Activated T-cell treated with anti-CD3 and anti-CD28 coated beads, Interleukin-2, amount 50 U/mL, for 4 hours (primary cell): ENCODE data around the gene CCDC192. TPM values are rescaled to one million over a fixed set of nuclear protein-coding genes. Genes with fewer than 3 reads are reported as not detected.
"Not testable (repeated sequence)": the region's sequence is repeated elsewhere in the genome, so short reads cannot be mapped to it uniquely, and the experiment has no call there.

Experiments
- ATAC-seq, 2 donors: fragments of 200-7000 bp; cut with Tn5 transposase; one replicate each; pipeline ENCODE4 v1.10.0; 2021
- DNase-seq: peaks from one replicate; pipeline ENCODE4 v3.0.0-alpha.2; 2020
- H3K27me3 Mint-ChIP-seq: one replicate; pipeline ENCODE4 v1.8.0; 2021; ENCODE audit warnings: low read depth, mixed read lengths
- H3K36me3 Mint-ChIP-seq: one replicate; pipeline ENCODE4 v1.8.0; 2022; ENCODE audit warnings: mixed read lengths; ENCODE audit not compliant: insufficient read depth
- H3K4me1 Mint-ChIP-seq: one replicate; pipeline ENCODE4 v1.8.0; 2021; ENCODE audit warnings: low read depth, mixed read lengths
- H3K4me3 Mint-ChIP-seq: one replicate; pipeline ENCODE4 v1.8.0; 2021; ENCODE audit warnings: mild to moderate bottlenecking, moderate library complexity, mixed read lengths
- H3K9me3 Mint-ChIP-seq: one replicate; pipeline ENCODE4 v1.8.0; 2021; ENCODE audit warnings: mixed read lengths
- total RNA-seq, 3 donors: library from RNA; stranded (reverse); gene quantifications; one replicate each; pipeline ENCODE4 v1.2.1, GENCODE V29; 2021

Gene CCDC192
- total RNA-seq, 3 donors from 2014 or later = not detected

- Mint-ChIP-seq H3K36me3 (no peaks in the 10 kb centered on the region), H3K4me3 (no peak overlapping the region), H3K9me3 (peaks cover 11% of the 10 kb centered on the region), H3K27me3 (peaks cover 9% of the 10 kb centered on the region), H3K4me1 (no peaks in the 10 kb centered on the region)
- ATAC-seq = no peak
- DNase-seq = no peak
These were observed 15.0 kb downstream of the CCDC192 start for GRCh38 chr5:127718181-127718580.

DNA sequence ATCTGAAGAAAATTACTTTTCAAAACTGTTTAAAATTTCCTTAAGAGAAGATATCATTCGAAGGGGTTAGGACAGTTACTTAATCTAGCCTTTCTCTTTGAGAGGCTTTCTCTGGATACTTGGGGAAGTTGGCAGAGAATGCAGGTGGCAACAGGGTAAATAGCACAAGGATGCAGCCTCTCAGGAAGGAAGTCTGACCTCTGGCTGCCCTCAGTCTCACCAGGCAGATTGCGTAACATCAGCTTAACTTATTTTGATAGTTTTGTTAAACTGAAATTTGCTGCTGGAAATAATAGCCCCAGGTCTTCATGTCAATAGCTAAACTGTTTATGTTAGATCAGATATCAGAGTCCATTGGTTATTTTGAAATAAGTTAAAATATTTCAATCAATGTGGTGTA lies 20.4 kb downstream of the CCDC192 start:
- ATAC-seq = no peak
- H3K36me3 Mint-ChIP-seq = no peaks in the 10 kb centered on the region
- H3K4me1 Mint-ChIP-seq = no peaks in the 10 kb centered on the region
- peaks cover 10% of the 10 kb centered on the region for H3K27me3 Mint-ChIP-seq
- no peak overlapping the region for H3K4me3 Mint-ChIP-seq
- H3K9me3 Mint-ChIP-seq = peaks cover 11% of the 10 kb centered on the region
- no peak for DNase-seq

DNA sequence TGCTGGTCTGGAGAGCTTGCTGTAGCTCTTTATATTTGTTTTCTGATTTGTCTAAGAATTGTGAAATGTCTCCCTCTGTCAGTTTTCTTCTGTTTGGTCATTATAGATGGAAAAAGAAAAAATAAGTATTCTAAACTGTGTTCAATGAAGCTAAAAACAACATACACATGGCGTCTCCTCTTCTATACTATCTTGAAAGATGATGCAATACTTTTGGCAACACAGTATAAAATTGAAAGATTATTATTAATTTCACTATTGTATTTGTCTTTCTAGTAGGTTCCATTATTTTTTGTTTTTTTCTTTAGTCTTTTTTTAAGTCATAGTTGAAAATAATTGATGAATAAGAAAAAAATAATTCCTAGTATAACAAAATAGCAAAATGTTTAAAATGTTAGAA lies 22.5 kb downstream of the CCDC192 start:
- DNase-seq = no peak
- H3K4me1 Mint-ChIP-seq = no peaks in the 10 kb centered on the region
- H3K9me3 Mint-ChIP-seq = peaks cover 9% of the 10 kb centered on the region
- H3K4me3 Mint-ChIP-seq = no peak overlapping the region
- no peak for ATAC-seq
- no peaks in the 10 kb centered on the region for H3K36me3 Mint-ChIP-seq
- peaks cover 7% of the 10 kb centered on the region for H3K27me3 Mint-ChIP-seq

GRCh38 chr5:127732963-127733362 lies 29.8 kb downstream of the CCDC192 start:
- H3K36me3 Mint-ChIP-seq = no peaks in the 10 kb centered on the region
- H3K4me3 Mint-ChIP-seq = no peak overlapping the region
- DNase-seq (no peak), ATAC-seq (no peak)
- peaks cover under 1% of the 10 kb centered on the region for H3K27me3 Mint-ChIP-seq
- H3K4me1 Mint-ChIP-seq = no peaks in the 10 kb centered on the region
- peaks cover 4% of the 10 kb centered on the region for H3K9me3 Mint-ChIP-seq

- H3K9me3 Mint-ChIP-seq, H3K4me3 Mint-ChIP-seq, H3K36me3 Mint-ChIP-seq, H3K4me1 Mint-ChIP-seq, ATAC-seq, DNase-seq: not testable (repeated sequence)
- H3K27me3 Mint-ChIP-seq = peaks cover 10% of the 10 kb centered on the region
These were observed 36.2 kb downstream of the CCDC192 start for GRCh38 chr5:127739348-127739747.

DNA sequence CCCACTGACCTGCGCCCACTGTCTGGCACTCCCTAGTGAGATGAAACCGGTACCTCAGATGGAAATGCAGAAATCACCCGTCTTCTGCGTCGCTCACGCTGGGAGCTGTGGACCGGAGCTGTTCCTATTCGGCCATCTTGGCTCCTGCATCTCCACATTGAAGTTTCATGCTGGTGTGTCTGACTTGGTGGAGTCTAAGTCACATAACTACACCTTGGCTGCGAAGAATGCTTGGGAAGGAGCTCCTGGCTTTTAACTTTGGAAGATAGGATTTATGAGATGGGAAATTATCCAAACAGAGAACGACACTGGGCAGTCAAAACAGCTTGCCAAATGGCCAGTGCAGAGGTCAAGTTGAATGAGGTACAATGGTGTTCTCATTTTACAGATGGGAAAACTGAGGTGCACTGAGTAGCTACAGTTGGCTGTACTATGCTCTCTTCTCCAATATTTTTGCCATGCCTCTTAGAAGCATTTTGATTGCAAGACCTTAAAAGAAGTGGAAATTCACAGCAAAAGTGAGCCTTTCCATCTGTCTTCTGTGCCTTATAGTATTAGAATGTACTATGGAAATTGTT lies 36.7 kb downstream of the CCDC192 start:
- no peaks in the 10 kb centered on the region for H3K36me3 Mint-ChIP-seq
- ATAC-seq = no peak
- no peaks in the 10 kb centered on the region for H3K4me1 Mint-ChIP-seq
- DNase-seq = no peak
- peaks cover 10% of the 10 kb centered on the region for H3K27me3 Mint-ChIP-seq
- H3K4me3 Mint-ChIP-seq = no peak overlapping the region
- no peaks in the 10 kb centered on the region for H3K9me3 Mint-ChIP-seq

GRCh38 chr5:127741412-127741811 lies 38.2 kb downstream of the CCDC192 start:
- H3K4me3 Mint-ChIP-seq = no peak overlapping the region
- ATAC-seq (no peak), DNase-seq (no peak)
- no peaks in the 10 kb centered on the region for H3K9me3 Mint-ChIP-seq
- H3K4me1 Mint-ChIP-seq = no peaks in the 10 kb centered on the region
- H3K27me3 Mint-ChIP-seq = peaks cover 10% of the 10 kb centered on the region
- no peaks in the 10 kb centered on the region for H3K36me3 Mint-ChIP-seq

DNA sequence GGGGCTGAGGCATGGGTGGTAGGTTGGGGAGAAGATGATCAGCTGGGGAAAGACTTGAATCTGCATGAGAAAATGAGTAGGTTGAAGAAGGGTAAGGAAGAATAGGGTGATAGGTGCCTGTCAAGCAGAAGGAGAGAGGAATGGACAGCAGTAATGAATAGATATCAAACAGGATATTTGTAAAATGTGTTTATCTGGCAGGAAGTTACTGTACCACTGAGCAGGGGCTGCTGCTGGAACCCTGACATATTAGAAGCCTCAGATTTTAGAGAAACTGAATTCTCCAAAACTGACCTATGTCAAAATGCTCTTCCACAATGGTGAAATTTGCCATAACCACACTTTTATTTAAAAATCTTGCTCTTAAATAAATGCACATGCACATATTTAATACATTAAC lies 41.0 kb downstream of the CCDC192 start:
- ATAC-seq = no peak
- no peaks in the 10 kb centered on the region for H3K36me3 Mint-ChIP-seq
- H3K4me3 Mint-ChIP-seq = no peak overlapping the region
- DNase-seq = no peak
- peaks cover 9% of the 10 kb centered on the region for H3K27me3 Mint-ChIP-seq
- H3K9me3 Mint-ChIP-seq = no peaks in the 10 kb centered on the region
- no peaks in the 10 kb centered on the region for H3K4me1 Mint-ChIP-seq

DNA sequence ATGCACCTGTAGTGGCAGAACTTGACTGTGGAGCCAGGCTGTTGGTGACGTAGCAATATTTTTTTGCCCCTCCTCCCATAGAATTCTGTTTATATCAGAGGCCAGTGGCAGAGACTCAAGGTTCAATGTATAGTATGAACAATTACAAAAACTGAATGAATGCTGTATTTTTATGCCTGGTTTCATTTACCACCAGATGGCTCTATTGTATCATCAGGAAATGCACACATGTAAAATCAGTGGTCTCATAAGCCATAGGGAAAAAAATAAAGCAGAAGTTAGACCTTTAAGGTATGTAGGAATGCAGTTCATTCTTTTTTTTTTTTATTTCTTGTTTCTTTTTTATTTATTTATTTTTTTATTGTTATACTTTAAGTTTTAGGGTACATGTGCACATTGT lies 43.6 kb downstream of the CCDC192 start:
- H3K27me3 Mint-ChIP-seq = peaks cover 6% of the 10 kb centered on the region
- no peak overlapping the region for H3K4me3 Mint-ChIP-seq
- no peak for ATAC-seq
- H3K36me3 Mint-ChIP-seq = no peaks in the 10 kb centered on the region
- DNase-seq = no peak
- no peaks in the 10 kb centered on the region for H3K4me1 Mint-ChIP-seq
- no peaks in the 10 kb centered on the region for H3K9me3 Mint-ChIP-seq

DNA sequence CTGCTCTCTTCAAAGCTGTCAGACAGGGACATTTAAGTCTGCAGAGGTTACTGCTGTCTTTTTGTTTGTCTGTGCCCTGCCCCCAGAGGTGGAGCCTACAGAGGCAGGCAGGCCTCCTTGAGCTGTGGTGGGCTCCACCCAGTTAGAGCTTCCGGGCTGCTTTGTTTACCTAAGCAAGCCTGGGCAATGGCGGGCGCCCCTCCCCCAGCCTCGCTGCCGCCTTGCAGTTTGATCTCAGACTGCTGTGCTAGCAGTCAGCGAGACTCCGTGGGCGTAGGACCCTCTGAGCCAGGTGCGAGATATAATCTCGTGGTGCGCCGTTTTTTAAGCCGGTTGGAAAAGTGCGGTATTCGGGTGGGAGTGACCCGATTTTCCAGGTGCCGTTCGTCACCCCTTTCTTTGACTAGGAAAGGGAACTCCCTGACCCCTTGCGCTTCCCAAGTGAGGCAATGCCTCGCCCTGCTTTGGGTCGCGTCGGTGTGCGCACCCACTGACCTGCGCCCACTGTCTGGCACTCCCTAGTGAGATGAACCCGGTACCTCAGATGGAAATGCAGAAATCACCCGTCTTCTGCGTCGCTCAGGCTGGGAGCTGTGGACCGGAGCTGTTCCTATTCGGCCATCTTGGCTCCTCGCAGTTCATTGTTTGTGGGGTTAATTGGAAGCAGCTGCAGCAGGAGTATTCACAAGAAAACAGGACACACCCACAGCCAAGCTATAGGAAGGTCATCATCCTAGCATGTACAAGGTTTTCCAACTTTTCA lies 49.5 kb downstream of the CCDC192 start:
- not testable (repeated sequence) for H3K9me3 Mint-ChIP-seq, H3K4me1 Mint-ChIP-seq, H3K4me3 Mint-ChIP-seq, H3K36me3 Mint-ChIP-seq, ATAC-seq, DNase-seq, H3K27me3 Mint-ChIP-seq

GRCh38 chr5:127754259-127754658 lies 51.1 kb downstream of the CCDC192 start:
- Mint-ChIP-seq H3K36me3 (no peaks in the 10 kb centered on the region), H3K4me1 (no peaks in the 10 kb centered on the region), H3K9me3 (no peaks in the 10 kb centered on the region), H3K27me3 (no peaks in the 10 kb centered on the region), H3K4me3 (no peak overlapping the region)
- ATAC-seq (no peak), DNase-seq (no peak)

DNA sequence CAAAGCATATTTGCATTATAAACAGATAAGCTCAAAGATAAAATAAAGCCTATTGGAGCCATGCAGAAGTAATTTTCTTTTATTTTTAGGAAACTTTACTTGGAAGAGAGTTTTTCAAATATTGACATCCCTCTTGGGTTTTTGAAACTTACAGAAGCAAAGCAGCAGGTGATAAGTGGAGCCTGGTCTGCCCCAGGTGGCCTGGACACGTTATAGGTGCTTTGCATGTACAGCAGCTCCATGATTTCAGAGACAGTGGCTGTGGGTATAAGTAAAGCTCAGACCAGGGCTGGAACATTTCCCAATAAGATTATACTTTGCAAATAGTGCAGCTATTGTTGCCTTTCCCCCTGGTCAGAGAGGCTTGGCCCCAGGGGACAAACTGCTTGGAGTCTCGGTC lies 51.5 kb downstream of the CCDC192 start:
- H3K27me3 Mint-ChIP-seq = no peaks in the 10 kb centered on the region
- ATAC-seq (no peak), DNase-seq (no peak)
- H3K4me1 Mint-ChIP-seq = no peaks in the 10 kb centered on the region
- no peaks in the 10 kb centered on the region for H3K36me3 Mint-ChIP-seq
- no peaks in the 10 kb centered on the region for H3K9me3 Mint-ChIP-seq
- H3K4me3 Mint-ChIP-seq = no peak overlapping the region

DNA sequence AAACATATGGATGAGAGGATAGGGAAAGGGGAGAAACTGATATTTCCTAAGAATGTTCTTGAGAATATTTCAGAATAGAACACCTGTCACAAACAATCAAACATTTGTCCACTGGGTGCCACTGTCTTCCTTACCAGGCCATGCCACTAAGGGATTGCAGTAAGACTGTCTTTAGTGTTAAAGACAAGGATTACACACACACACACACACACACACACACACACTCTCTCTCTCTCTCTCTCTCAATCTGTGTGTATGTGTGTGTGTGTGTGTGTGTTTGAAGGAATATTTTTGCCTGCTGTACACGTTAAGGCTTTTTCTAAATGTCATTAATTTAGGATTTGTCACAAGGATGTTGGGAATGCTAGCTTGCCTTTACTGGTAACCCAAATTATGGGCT lies 54.4 kb downstream of the CCDC192 start:
- Mint-ChIP-seq H3K4me1 (no peaks in the 10 kb centered on the region), H3K27me3 (no peaks in the 10 kb centered on the region), H3K9me3 (no peaks in the 10 kb centered on the region), H3K36me3 (no peaks in the 10 kb centered on the region), H3K4me3 (no peak overlapping the region)
- DNase-seq = no peak
- no peak for ATAC-seq

DNA sequence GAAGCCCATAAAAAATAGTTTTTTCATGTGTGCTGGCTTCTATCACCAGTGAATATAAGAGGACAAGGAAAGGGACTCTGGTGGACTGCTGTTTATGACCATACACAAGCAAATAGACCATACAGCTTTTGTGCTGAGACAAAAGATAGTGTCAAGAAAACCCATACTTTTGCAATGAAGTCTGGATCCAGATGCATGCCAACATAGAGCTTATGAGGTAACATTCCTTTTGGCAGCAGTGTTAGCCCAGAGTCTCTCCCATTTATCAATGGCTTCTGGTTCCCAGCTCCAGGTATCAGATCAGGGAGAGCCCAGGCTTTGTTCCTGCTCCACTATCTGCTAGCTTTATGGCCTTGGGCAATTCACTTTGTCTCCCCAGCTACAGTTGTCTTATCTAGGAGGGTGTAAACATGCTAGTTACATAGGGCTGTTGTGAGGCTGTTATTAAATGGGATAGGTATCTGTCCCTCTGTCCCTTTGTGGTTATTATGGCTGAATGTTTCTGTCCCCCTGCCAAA lies 55.6 kb downstream of the CCDC192 start:
- no peak for DNase-seq
- H3K36me3 Mint-ChIP-seq = no peaks in the 10 kb centered on the region
- ATAC-seq = no peak
- no peaks in the 10 kb centered on the region for H3K27me3 Mint-ChIP-seq
- no peak overlapping the region for H3K4me3 Mint-ChIP-seq
- no peaks in the 10 kb centered on the region for H3K9me3 Mint-ChIP-seq
- H3K4me1 Mint-ChIP-seq = no peaks in the 10 kb centered on the region

DNA sequence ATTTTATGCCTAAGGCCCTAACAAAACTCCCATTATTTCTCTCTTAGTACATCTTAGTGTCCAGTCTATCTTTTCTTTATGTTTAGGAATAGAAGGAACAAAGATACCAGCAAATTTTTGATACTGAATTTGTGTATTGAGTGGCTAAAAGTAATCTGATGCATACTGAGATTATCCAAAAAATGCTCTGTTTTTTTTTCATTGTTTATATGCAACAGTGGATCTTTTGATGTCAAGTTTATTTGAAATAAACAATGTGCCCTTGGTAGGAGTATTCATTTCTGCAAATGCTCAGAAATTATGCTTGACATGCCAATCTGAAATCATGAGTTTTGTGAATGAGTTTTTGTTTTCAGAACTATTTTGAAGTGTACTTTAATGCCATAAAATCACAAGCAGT lies 58.7 kb downstream of the CCDC192 start:
- DNase-seq (no peak), ATAC-seq (no peak)
- Mint-ChIP-seq H3K4me1 (no peaks in the 10 kb centered on the region), H3K9me3 (no peaks in the 10 kb centered on the region), H3K4me3 (no peak overlapping the region), H3K27me3 (peaks cover 2% of the 10 kb centered on the region), H3K36me3 (no peaks in the 10 kb centered on the region)
